ENCODE results near the gene BIN1. TPM values are rescaled to one million over a fixed set of nuclear protein-coding genes. Genes with fewer than 3 reads are reported as not detected.

BIN1 gene
- total RNA-seq, 1 donor: 66.0 TPM

GRCh38 chr2:127008265-127009015 lies 98.5 kb downstream of the BIN1 start:
- no peak for DNase-seq (ENCODE audit: low read depth in 2 of 3, low spot score in 2 of 3)

DNA sequence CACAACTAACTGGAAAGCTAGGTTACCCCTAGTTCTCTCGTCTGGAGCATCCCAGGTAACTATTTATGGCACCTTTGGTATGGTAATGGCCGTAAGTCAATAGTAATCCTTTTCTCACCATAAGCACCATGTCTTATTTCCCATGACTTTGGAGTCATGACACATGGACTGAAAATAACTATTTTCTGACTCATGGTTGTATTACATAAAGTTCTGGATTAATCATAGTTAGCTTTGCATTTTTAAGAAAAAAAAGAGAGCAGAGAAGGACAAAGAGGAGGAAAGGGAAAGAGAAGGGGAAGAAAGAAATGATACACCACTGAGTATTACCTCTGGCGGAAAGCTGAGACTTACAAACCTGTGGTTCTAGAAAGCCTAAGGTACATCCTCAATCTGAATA lies 99.3 kb downstream of the BIN1 start:
- no peak for DNase-seq (ENCODE audit: low read depth in 2 of 3, low spot score in 2 of 3)

- DNase-seq (ENCODE audit: low read depth in 2 of 3, low spot score in 2 of 3): no peak
These were observed 100.0 kb downstream of the BIN1 start for GRCh38 chr2:127006962-127007361.

DNA sequence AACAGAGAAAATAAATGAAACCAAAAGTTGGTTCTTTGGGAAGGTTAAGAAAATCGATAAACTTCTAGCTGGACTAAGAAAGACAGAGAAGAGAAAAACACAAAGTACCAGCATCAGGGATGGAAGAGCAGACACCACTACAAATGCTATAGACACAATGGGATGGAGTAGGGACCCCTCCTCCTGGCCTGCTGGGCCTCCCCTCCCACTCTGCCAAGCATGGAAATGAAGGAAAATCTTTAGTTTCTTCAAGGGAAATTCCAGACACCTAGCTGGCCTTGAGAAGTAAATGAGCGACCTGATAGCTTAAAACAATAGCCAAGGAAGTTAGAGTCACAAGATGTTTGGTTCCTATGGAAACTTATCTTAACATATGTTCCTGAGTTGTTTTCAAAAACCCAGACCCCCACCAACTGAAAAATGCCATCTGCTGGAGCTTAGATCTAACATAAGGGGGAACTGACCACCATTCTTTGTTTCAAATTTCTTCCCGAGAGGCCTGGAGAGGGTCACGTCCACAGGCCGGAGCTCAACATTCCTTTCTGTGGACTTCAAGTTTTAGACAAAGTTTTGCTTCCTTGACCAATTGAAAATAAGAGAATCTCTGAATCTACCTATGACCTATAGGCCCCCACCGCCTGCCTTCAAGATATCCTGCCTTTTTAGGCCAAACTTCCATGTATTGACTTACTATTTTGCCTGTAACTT lies 101.9 kb downstream of the BIN1 start:
- no peak for DNase-seq (ENCODE audit: low read depth in 2 of 3, low spot score in 2 of 3)

- DNase-seq (ENCODE audit: low read depth in 2 of 3, low spot score in 2 of 3): no peak
These were observed 103.7 kb downstream of the BIN1 start for GRCh38 chr2:127003070-127003800.

GRCh38 chr2:127001751-127002150 lies 105.2 kb downstream of the BIN1 start:
- DNase-seq (ENCODE audit: low read depth in 2 of 3, low spot score in 2 of 3): no peak

GRCh38 chr2:127000937-127001336 lies 106.0 kb downstream of the BIN1 start:
- no peak for DNase-seq (ENCODE audit: low read depth in 2 of 3, low spot score in 2 of 3)

DNA sequence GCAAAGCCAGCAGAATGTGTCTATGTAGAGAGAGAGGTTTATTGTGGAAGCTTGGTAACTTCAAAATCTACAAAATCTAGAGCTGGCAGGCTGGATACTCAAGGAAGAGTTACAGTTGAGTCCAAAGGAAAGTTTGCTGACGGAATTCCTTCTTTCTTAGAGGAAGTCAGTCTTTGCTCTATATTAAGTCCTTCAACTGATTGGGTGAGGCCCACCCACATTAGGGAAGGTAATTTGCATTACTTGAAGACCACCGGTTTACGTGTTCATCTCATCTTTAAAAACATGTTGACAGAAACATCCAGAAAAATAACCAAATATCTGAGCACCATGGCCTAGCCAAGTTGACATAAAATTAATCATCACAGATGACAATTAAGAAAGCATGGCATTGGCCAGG lies 106.8 kb downstream of the BIN1 start:
- DNase-seq (ENCODE audit: low read depth in 2 of 3, low spot score in 2 of 3): no peak

DNA sequence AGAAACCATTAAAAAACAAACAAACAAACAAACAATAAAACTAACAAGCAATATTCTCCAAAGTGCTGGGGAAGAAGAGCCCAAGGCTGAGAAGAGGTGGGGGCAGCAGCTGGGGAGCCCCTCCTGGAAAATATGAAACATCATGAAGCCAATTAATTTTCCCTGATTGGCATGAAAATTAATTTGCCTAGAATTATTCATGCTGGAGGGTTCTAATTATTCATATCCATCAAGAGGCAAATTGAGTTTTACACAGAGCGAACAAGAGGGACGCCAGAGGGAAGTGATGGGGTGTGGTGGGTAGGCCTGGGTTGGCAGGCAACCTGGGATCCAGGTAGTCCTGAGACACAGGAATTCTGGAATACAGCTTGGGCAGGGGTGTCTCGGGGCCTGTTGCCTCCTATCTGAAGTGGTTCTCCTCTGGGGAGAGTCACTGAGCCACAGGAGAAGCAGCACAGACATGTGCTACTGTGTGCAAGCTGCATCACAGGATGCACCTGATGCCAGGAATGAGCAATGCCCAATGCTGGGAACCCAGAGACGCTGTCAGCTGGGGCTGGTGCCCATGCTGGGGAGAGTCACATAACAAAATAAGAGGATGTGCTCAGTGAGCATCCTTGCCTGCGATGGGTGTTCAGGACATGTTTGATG lies 107.7 kb downstream of the BIN1 start:
- DNase-seq (ENCODE audit: low read depth in 2 of 3, low spot score in 2 of 3): peak in 1 of 3 donors; percentile 9

GRCh38 chr2:126998486-126998885 lies 108.5 kb downstream of the BIN1 start:
- no peak for DNase-seq (ENCODE audit: low read depth in 2 of 3, low spot score in 2 of 3)

Small RNA genes lying within 50 kb of the gene (small RNA-seq; reads per million reads assigned to genes)
- not detected for gene RNU7-182P

Other genes with a start within 250 kb of the BIN1 start
- not detected for gene TEX51, start 208.3 kb downstream of the BIN1 start, total RNA-seq
- gene CYP27C1, start 113.1 kb upstream of the BIN1 start, total RNA-seq: not detected
- gene ERCC3, start 187.0 kb upstream of the BIN1 start, total RNA-seq: 49.8 TPM